Fibroblast of lung (primary cell): Measurements from ENCODE around the gene SLC27A1.

Source experiments
- EZH2 ChIP-seq: IDR thresholded peaks from 2 replicates; pipeline ENCODE4 v1.5.1; 2012; ENCODE audit warnings: low read length, control low read depth, mild to moderate bottlenecking; ENCODE audit errors: missing control alignments
- TF ChIP-seq, protein P1 (sequence below), 2 donors: IDR thresholded peaks in 1 of 2; conservative IDR thresholded peaks in 1 of 2; 1 replicate in 1 of 2; 2 replicates in 1 of 2; pipeline ENCODE4 v1.5.1; 2011 to 2012; ENCODE audit warnings: low read length in 2 of 2, control low read depth in 1 of 2, inconsistent platforms in 1 of 2, low read depth in 1 of 2, mild to moderate bottlenecking in 1 of 2

GRCh38 chr19:17495639-17496296 is 25.4 kb downstream of the SLC27A1 start:
- TF ChIP-seq, protein P1, sequence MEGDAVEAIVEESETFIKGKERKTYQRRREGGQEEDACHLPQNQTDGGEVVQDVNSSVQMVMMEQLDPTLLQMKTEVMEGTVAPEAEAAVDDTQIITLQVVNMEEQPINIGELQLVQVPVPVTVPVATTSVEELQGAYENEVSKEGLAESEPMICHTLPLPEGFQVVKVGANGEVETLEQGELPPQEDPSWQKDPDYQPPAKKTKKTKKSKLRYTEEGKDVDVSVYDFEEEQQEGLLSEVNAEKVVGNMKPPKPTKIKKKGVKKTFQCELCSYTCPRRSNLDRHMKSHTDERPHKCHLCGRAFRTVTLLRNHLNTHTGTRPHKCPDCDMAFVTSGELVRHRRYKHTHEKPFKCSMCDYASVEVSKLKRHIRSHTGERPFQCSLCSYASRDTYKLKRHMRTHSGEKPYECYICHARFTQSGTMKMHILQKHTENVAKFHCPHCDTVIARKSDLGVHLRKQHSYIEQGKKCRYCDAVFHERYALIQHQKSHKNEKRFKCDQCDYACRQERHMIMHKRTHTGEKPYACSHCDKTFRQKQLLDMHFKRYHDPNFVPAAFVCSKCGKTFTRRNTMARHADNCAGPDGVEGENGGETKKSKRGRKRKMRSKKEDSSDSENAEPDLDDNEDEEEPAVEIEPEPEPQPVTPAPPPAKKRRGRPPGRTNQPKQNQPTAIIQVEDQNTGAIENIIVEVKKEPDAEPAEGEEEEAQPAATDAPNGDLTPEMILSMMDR (conservative IDR thresholded peaks at IDR 0.05 in 1 of 2, IDR thresholded peaks at IDR 0.05 in 1 of 2; ENCODE audit: low read depth in 1 of 2, low read length in 2 of 2), result no peak
- TF ChIP-seq EZH2, result no peak
